Upper lobe of left lung (tissue), 6 donors: Measurements from ENCODE around the gene ABCC8. TPM values are rescaled to one million over a fixed set of nuclear protein-coding genes. Genes with fewer than 3 reads are reported as not detected.

Source experiments
- ATAC-seq, 2 donors: fragments of 200-7000 bp; cut with Tn5 transposase; one replicate each; pipeline ENCODE4 v1.9.1; 2022; ENCODE audit warnings: mild to moderate bottlenecking in 2 of 2, moderate library complexity in 2 of 2; ENCODE audit not compliant: low FRiP score in 2 of 2
- DNase-seq, 2 donors: peaks; one replicate each; pipeline ENCODE4 v3.0.0-alpha.2; 2019 to 2020
- H3K27ac ChIP-seq, 4 donors: fragments of 200-600 bp; sonication (generic); one replicate each; pipeline ENCODE4 v1.5.1; 2016 to 2019
- H3K27me3 ChIP-seq, 4 donors: fragments of 200-600 bp; sonication (generic); one replicate each; pipeline ENCODE4 v1.5.1; 2017 to 2019
- H3K36me3 ChIP-seq, 4 donors: fragments of 200-600 bp; sonication (generic); one replicate each; pipeline ENCODE4 v1.5.1; 2016 to 2019
- H3K4me1 ChIP-seq, 4 donors: fragments of 200-600 bp; sonication (generic); one replicate each; pipeline ENCODE4 v1.5.1; 2018 to 2019
- H3K4me3 ChIP-seq, 4 donors: fragments of 200-600 bp; sonication (generic); one replicate each; pipeline ENCODE4 v1.5.1; 2017 to 2019; ENCODE audit warnings: mild to moderate bottlenecking in 2 of 4, moderate library complexity in 1 of 4
- H3K9me3 ChIP-seq, 4 donors: fragments of 200-600 bp; sonication (generic); one replicate each; pipeline ENCODE4 v1.5.1; 2018 to 2019
- CTCF ChIP-seq, 6 experiments: fragments of 450-650 bp in 4 of 6; fragments of 200-600 bp in 2 of 6; sonication (generic) in 2 of 6; IDR thresholded peaks; one replicate each; pipeline ENCODE4 v1.5.1; 2016 to 2019; ENCODE audit warnings: antibody characterized with exemption in 6 of 6
- EP300 ChIP-seq, 4 donors: sonication (generic); formaldehyde crosslinking; IDR thresholded peaks; one replicate each; pipeline ENCODE4 v1.5.1; 2017; ENCODE audit warnings: antibody characterized with exemption in 4 of 4, control low read depth in 2 of 4
- POLR2A ChIP-seq, 4 donors: fragments of 450-650 bp; IDR thresholded peaks; one replicate each; pipeline ENCODE4 v1.5.1; 2016 to 2017; ENCODE audit warnings: antibody characterized with exemption in 4 of 4, mild to moderate bottlenecking in 2 of 4
- POLR2AphosphoS5 ChIP-seq, 2 donors: sonication (generic); formaldehyde crosslinking; IDR thresholded peaks; one replicate each; pipeline ENCODE4 v1.5.1; 2017; ENCODE audit warnings: antibody characterized with exemption in 2 of 2
- WGBS, 2 donors: methylation state at CpG; one replicate each; pipeline ENCODE4 v1.1.5; 2017 to 2018; 5-methylcytosine and 5-hydroxymethylcytosine counted together
- total RNA-seq, 6 donors: library from RNA; depleted of rRNA in 4 of 6; stranded (reverse); fragments of >200 nt in 4 of 6; gene quantifications; one replicate each; pipeline versions ENCODE4 v1.1.0 to v1.2.1, GENCODE V29; 2016 to 2021
- donor health status: DM: no; HTN: no; CAD: no; lungs with moderate emphysema.
- donor health status: DM: no; HTN: yes; CAD: no; lungs with severe emphysema.

The ABCC8 gene
- total RNA-seq, 6 donors from 2014 or later, result 1.7 to 62.7 (median 12.5) TPM

GRCh38 chr11:17414317-17414737, 62.3 kb downstream of the ABCC8 start:
- Histone ChIP-seq H3K36me3 (no peaks in the 10 kb centered on the region), H3K9me3 (no peaks in the 10 kb centered on the region), H3K27ac (peak overlapping the region in 1 of 4 donors; percentile 37), H3K4me3 (no peak overlapping the region), H3K27me3 (no peaks in the 10 kb centered on the region), H3K4me1 (peaks cover 18 to 33% (median 19%) of the 10 kb centered on the region in 4 donors)
- WGBS, 2 donors, result 68 to 72% methylated on average over 8 of the region's 8 CpGs
- no peak for TF ChIP-seq EP300 (IDR thresholded peaks at IDR 0.05)
- no peak for TF ChIP-seq POLR2AphosphoS5 (IDR thresholded peaks at IDR 0.05)
- TF ChIP-seq POLR2A (IDR thresholded peaks at IDR 0.05), result no peak
- TF ChIP-seq CTCF (IDR thresholded peaks at IDR 0.05), result no peak
- ATAC-seq (no peak), DNase-seq (no peak)

GRCh38 chr11:17413414-17414316, 63.0 kb downstream of the ABCC8 start:
- TF ChIP-seq EP300 (IDR thresholded peaks at IDR 0.05) (no peak), CTCF (IDR thresholded peaks at IDR 0.05) (no peak), POLR2A (IDR thresholded peaks at IDR 0.05) (no peak), POLR2AphosphoS5 (IDR thresholded peaks at IDR 0.05) (no peak)
- Histone ChIP-seq H3K36me3 (no peaks in the 10 kb centered on the region), H3K27ac (peak overlapping the region in 2 of 4 donors; percentile 41 to 61), H3K4me1 (peaks cover 18 to 33% (median 19%) of the 10 kb centered on the region in 4 donors), H3K4me3 (no peak overlapping the region), H3K27me3 (no peaks in the 10 kb centered on the region), H3K9me3 (no peaks in the 10 kb centered on the region)
- ATAC-seq (peak; percentile 25 to 76), DNase-seq (peak in 1 of 2 donors; percentile 74)
- 64 to 73% methylated on average over 14 to 15 of the region's 15 CpGs for WGBS, 2 donors

GRCh38 chr11:17412488-17413180, 64.0 kb downstream of the ABCC8 start:
- Histone ChIP-seq H3K4me3 (no peak overlapping the region), H3K4me1 (peaks cover 18 to 33% (median 19%) of the 10 kb centered on the region in 4 donors), H3K27me3 (no peaks in the 10 kb centered on the region), H3K27ac (peak overlapping the region in 1 of 4 donors; percentile 41), H3K36me3 (no peaks in the 10 kb centered on the region), H3K9me3 (no peaks in the 10 kb centered on the region)
- DNase-seq, result no peak
- 78 to 79% methylated on average over 9 of the region's 9 CpGs for WGBS, 2 donors
- TF ChIP-seq POLR2A (IDR thresholded peaks at IDR 0.05), result no peak
- no peak for TF ChIP-seq POLR2AphosphoS5 (IDR thresholded peaks at IDR 0.05)
- no peak for TF ChIP-seq EP300 (IDR thresholded peaks at IDR 0.05)
- TF ChIP-seq CTCF (IDR thresholded peaks at IDR 0.05), result no peak
- ATAC-seq, result no peak

- H3K9me3 ChIP-seq, result no peaks in the 10 kb centered on the region
- DNase-seq (no peak), ATAC-seq (no peak)
- peaks cover 25 to 42% (median 27%) of the 10 kb centered on the region in 4 donors for H3K4me1 ChIP-seq
- H3K27me3 ChIP-seq, result no peaks in the 10 kb centered on the region
- H3K36me3 ChIP-seq, result no peaks in the 10 kb centered on the region
- 63 to 73% methylated on average over 6 of the region's 6 CpGs for WGBS, 2 donors
- peak overlapping the region in 3 of 4 donors; percentile 44 to 74 (median 70) for H3K27ac ChIP-seq
- TF ChIP-seq CTCF (IDR thresholded peaks at IDR 0.05) (no peak), EP300 (IDR thresholded peaks at IDR 0.05) (no peak), POLR2A (IDR thresholded peaks at IDR 0.05) (no peak), POLR2AphosphoS5 (IDR thresholded peaks at IDR 0.05) (no peak)
- H3K4me3 ChIP-seq, result no peak overlapping the region
Observed at GRCh38 chr11:17411418-17411817, 65.2 kb downstream of the ABCC8 start.
